Ishikawa (cell line): Measurements from ENCODE around the gene DOCK3.
A peak's percentile ranks its signal among the peaks of the same experiment; 100 is the strongest.

Experiments
- CEBPB ChIP-seq: IDR thresholded peaks from 2 replicates; pipeline ENCODE4 v1.6.1; 2012
- CREB1 ChIP-seq: IDR thresholded peaks from 2 replicates; pipeline ENCODE4 v1.6.1; 2012; ENCODE audit warnings: low read depth
- EGR1 ChIP-seq: IDR thresholded peaks from 2 replicates; pipeline ENCODE4 v1.6.1; 2012
- EP300 ChIP-seq: IDR thresholded peaks from 2 replicates; pipeline ENCODE4 v1.6.1; 2012; ENCODE audit warnings: borderline replicate concordance
- FOXM1 ChIP-seq: IDR thresholded peaks from 2 replicates; pipeline ENCODE4 v1.6.1; 2012; ENCODE audit warnings: low read depth, borderline replicate concordance
- MAX ChIP-seq: IDR thresholded peaks from 2 replicates; pipeline ENCODE4 v1.6.1; 2012
- NFIC ChIP-seq: IDR thresholded peaks from 2 replicates; pipeline ENCODE4 v1.6.1; 2012
- RAD21 ChIP-seq: IDR thresholded peaks from 2 replicates; pipeline ENCODE4 v1.6.1; 2012; ENCODE audit warnings: low read depth
- REST ChIP-seq: IDR thresholded peaks from 2 replicates; pipeline ENCODE4 v1.6.1; 2012; ENCODE audit warnings: low read depth, mild to moderate bottlenecking
- TAF1 ChIP-seq: IDR thresholded peaks from 2 replicates; pipeline ENCODE4 v1.6.1; 2012; ENCODE audit warnings: low read depth, mild to moderate bottlenecking
- TCF12 ChIP-seq: IDR thresholded peaks from 2 replicates; pipeline ENCODE4 v1.6.1; 2012; ENCODE audit warnings: low read depth
- TEAD4 ChIP-seq: IDR thresholded peaks from 2 replicates; pipeline ENCODE4 v1.6.1; 2012
- USF1 ChIP-seq: IDR thresholded peaks from 2 replicates; pipeline ENCODE4 v1.6.1; 2012
- YY1 ChIP-seq: IDR thresholded peaks from 2 replicates; pipeline ENCODE4 v1.6.1; 2012; ENCODE audit warnings: low read depth
- ZBTB7A ChIP-seq: IDR thresholded peaks from 2 replicates; pipeline ENCODE4 v1.6.1; 2012; ENCODE audit warnings: low read depth

The DOCK3 gene

GRCh38 chr3:50806806-50807205 lies 132.1 kb downstream of the DOCK3 start:
- TF ChIP-seq REST = no peak
- peak; percentile 23; the same call in 1 of the 2 replicates for TF ChIP-seq TEAD4
- no peak for TF ChIP-seq USF1
- no peak for TF ChIP-seq CEBPB

- TF ChIP-seq TCF12 = 0 out of 2 replicates have a peak, but pooled peaks have one; percentile 28
- TF ChIP-seq EGR1 = peak; percentile 61
- TF ChIP-seq TAF1 = no peak
- peak; percentile 59 for TF ChIP-seq NFIC
- TF ChIP-seq CREB1 = no peak
Measured at GRCh38 chr3:50807266-50807665, 132.5 kb downstream of the DOCK3 start.

GRCh38 chr3:50811893-50812292 lies 137.2 kb downstream of the DOCK3 start:
- TF ChIP-seq USF1 (no peak), NFIC (no peak)

- TF ChIP-seq MAX = no peak
- TF ChIP-seq EP300 = no peak
- no peak for TF ChIP-seq TEAD4
- TF ChIP-seq TAF1 = no peak
- TF ChIP-seq NFIC = no peak
- no peak for TF ChIP-seq YY1
- TF ChIP-seq EGR1 = no peak
- no peak for TF ChIP-seq ZBTB7A
- TF ChIP-seq CEBPB = no peak
- no peak for TF ChIP-seq FOXM1
- no peak for TF ChIP-seq CREB1
- TF ChIP-seq USF1 = no peak
- TF ChIP-seq RAD21 = no peak
- no peak for TF ChIP-seq TCF12
- TF ChIP-seq REST = no peak
Measured at GRCh38 chr3:50815844-50816243, 141.1 kb downstream of the DOCK3 start.

GRCh38 chr3:50816894-50817293 lies 142.2 kb downstream of the DOCK3 start:
- no peak for TF ChIP-seq RAD21
- TF ChIP-seq CEBPB = no peak

GRCh38 chr3:50817756-50818529 lies 143.2 kb downstream of the DOCK3 start:
- no peak for TF ChIP-seq TEAD4
- TF ChIP-seq NFIC = no peak
- no peak for TF ChIP-seq TAF1
- TF ChIP-seq REST = no peak
- TF ChIP-seq EP300 = no peak
- no peak for TF ChIP-seq CEBPB
- TF ChIP-seq EGR1 = no peak
- no peak for TF ChIP-seq FOXM1
- no peak for TF ChIP-seq RAD21
